Inflammatory macrophage (primary cell): ENCODE results near the gene ATP7B.
"Not testable (repeated sequence)": the region's sequence is repeated elsewhere in the genome, so short reads cannot be mapped to it uniquely, and the experiment has no call there.

Experiments used
- DNase-seq, 2 donors: peaks; one replicate each; pipeline ENCODE4 v3.0.0-alpha.2; 2020 to 2022

The ATP7B gene

DNA sequence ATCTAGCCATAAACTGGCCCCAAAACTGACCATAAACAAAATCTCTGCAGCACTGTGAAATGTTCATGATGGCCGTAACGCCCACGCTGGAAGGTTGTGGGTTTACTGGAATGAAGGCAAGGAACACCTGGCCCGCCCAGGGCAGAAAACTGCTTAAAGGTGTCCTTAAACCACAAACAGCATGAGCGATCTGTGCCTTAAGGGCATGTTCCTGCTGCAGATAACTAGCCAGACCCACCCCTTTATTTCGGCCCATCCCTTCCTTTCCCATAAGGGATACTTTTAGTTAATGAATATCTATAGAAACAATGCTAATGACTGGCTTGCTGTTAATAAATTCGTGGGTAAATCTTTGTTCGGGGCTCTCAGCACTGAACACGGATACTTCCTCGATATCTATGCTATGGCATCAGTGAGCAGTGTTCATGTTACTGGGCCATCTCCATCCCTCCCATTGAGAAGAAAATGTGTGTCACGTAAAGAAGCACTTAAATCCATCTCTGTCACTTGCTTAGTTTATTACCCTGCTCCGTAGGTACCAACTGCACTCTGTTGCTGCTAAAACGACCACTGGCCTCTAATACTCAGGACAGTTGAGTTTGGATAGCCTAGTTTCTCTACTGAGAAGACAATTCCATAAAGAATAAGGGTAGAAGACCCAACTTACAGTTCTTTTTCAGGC lies 5.3 kb downstream of the ATP7B start:
- DNase-seq = no peak

DNA sequence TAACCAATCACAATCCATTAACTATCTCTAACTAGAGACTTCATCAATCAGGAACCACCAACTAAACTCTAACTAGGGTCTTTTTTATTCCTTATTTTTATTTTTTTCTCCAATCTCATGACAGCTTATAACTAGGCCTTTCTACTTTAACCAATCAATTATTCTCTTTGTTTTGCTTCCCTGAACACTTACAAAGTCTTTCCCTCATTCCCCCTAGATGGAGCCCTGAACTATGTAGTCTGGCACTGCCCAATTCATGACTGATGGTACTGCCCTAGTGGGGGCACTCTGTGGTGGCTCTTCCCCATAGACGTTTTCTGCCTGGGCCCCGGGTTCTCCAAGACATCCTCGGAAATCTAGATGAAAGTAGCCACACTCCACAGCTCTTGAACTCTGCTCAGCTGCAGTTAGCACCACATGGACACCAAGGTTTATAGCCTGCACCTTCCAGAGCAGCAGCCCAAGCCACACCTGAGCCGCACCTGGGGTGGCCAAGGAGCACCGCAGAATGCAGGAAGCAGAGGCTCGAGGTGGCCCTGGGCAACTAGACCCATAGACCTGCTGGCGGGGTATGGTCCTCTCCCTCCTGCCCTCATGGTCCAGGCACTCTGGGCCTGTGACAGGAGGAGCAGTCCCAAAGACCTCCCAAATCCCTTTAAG lies 6.6 kb downstream of the ATP7B start:
- no peak for DNase-seq

GRCh38 chr13:52003541-52003940 lies 7.7 kb downstream of the ATP7B start:
- no peak for DNase-seq

DNA sequence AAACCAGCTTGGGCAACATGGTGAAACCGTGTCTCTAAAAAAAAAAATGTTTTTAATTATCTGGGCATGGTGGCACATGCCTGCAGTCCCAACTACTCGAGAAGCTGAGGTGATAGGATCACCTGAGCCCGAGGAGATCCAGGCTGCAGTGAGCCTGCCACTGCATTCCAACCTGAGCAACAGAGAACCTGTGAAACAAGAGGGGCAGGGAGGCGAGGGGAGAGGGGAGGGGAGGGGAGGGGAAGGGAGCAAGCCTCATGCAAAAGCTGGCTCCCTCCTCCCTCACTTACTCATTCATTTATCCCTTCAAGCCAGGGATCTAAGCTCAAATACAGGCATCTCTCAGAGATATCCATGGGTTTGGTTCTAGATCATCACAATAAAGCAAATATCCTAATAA lies 8.9 kb downstream of the ATP7B start:
- DNase-seq = no peak

DNA sequence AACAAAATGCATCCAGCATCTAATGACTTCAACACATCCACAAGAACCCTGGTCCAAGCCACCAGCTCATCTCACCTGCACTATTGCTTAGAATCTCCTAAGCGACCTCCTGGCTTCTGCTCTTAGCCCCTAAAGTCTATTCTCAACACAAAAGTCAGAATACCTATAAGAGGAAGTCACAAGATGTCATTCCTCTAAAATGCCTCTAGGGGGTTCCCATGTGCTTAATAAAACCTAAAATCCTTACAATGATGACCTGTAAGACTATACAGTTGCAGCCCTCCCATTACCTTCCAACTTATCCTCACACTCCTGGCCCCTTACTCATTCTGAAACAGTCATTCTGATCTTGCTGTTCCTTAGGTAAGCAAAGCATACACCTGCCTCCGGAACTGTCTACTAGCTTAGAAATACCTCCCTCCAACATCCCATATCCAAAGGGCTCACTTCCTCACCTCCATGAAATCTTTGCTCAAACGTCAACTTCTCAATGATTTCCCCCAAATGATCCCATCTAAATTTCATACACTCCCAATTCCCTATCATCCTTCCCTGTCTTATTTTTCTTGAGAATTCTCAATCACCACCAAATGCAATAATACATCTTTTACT lies 10.0 kb downstream of the ATP7B start:
- peak; percentile 35 to 52 for DNase-seq

GRCh38 chr13:51999921-52000320 lies 11.3 kb downstream of the ATP7B start:
- DNase-seq = no peak

DNA sequence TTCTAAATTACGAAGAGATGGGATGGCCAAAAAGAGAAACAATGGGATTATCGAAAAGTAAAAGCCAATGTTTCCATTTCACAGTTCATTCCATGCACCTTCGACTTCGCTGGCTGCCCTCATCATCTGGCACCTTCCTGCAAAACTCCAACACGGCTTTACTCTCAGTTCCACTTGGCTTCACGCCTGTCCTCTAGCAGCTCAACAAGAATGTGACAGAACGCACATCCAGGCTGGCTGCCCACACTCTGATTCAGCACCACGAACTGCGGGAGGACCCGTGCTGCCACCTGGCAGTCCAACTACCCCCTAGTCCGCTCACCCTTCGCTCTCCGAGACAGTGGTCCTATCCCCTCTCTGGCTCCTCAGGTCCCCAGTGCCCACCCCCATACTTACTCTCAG lies 11.7 kb downstream of the ATP7B start:
- DNase-seq = no peak

DNA sequence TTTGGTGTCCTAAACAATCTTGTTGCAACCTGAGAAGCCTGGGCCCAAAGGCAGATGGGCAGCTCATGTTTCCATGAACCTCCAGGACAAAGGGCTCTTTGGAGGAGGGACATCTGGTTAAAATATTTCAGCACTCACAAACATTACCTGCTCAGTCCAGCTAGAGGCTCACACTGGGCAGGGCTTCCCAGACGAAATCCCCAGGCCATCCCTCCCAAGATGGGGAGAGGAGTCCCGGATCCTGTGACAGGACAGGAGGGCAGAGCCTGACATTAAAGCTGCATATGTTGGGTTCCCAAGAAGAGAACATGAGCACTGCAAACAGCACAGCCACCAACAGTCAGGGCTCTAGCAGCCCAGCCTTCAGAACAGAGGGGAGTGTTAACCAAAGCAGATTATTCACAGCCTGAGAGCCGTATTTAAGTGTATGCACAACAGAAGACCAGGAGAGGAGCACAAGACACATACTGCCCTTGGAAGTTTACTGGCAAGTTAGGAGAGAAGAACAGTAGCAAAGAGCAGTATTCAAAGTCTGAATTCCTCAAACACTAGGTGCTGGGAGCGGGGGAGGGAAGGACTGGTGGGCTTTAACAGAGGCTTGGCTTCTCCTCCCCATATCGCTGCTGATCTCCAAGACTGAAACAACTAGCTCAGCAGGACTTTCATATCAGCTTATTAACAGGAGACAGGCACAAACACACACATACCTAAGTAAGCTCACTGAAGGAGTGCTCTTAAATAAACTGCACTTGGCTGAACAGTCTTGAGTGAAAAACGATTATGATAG lies 12.3 kb downstream of the ATP7B start:
- no peak for DNase-seq

DNA sequence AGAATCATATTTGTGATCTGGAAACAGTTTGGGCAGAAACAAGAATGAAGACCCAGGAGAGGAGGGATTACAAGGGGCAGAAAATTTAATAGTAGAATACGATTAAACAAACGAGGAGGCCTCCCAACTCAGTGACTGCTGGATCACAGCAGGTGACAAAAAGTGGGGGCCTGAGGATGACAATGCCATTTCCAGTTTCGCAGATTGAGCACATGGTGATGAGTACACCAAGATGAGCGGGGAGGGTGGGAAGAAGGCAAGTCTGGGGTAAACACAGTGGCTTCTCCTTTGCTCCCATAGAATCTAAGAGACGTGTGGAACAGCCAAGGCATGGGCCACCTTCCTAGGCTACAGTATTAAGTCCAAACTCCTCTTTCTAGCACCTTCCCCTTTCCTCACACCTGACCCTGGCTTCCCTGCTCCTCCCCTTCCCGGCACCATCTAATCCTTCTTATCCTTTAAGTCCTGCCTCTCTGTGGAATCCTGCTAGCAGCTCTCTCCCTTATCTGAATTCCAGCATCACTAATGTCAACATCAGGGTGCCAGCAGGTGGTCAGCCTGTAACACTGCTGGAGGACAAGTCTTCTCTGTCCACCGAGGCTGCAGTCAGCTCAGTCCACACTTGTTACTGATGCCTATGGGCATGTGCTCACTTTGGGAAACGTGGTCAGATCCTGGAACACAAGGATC lies 13.5 kb downstream of the ATP7B start:
- no peak for DNase-seq

- no peak for DNase-seq
Observed at GRCh38 chr13:51997186-51997585, 14.1 kb downstream of the ATP7B start.

DNA sequence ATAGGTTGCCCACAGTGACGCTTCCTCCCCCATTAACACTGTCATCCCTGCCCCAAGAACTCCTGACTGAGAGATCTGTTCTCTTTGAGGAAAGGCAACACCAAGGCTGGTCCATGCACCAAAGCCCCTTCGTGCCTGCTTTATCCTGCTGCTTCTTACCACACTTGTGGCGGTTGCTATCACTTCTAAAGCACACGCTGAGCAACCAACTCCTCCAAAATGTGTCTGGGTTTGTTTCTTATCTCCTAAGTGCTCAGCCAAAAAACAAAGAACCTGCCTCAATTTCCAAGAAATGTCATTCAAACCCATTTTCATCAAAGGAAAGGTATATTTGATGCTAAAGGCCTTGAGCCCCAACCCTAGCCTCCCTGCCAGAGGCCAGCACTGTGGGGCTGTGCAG lies 14.6 kb downstream of the ATP7B start:
- DNase-seq = no peak

GRCh38 chr13:51995677-51996551 lies 15.3 kb downstream of the ATP7B start:
- peak; percentile 8 to 14 for DNase-seq

DNA sequence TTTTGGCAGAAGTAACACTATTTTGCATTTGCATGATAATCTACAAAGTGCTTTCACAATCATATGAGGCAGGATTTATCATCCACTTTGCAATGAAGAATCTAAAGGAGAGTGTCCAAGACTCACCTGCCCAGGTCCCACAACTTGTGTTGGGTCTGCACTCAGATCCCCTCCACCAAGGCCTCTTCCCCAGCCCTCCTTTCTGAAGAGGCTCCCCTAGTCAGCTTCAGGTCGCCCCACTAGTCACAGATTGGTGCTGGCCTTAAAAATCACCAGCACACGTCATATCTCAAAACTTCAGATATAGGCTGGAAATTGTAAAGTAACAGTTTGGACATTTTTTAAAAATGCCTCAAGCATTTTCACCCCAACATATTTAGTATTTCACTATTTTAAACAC lies 17.5 kb downstream of the ATP7B start:
- DNase-seq = no peak

DNA sequence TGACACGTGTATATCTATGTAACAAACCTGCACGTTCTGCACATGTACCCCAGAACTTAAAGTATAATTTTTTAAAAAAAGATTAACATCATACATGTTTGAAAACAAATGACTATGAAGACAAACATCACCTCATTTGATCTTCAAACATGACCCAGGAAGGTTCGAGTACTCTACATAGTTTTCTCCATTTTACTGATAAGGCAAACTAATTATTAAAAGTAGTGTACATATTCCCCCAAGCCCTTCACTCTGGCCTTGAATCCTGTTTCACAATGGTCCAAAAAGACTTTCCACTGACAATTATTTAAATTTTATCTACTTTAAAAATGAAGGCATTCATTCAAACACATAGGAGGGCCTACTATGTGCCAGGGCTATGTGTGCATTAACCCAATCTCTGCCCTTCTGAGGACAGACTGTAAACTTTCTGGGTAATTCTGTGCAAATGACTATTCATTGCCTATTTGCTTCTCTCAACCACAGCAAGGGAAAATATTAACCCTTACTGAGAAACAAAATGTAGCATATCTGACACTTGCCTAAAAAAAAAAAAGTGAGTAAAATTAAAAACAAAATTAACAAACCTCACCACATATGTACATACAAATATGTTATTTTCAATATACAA lies 22.1 kb downstream of the ATP7B start:
- no peak for DNase-seq

- not testable (repeated sequence) for DNase-seq
Observed at GRCh38 chr13:51984904-51985303, 26.3 kb downstream of the ATP7B start.

GRCh38 chr13:51983292-51983691 lies 28.0 kb downstream of the ATP7B start:
- not testable (repeated sequence) for DNase-seq

- no peak for DNase-seq
Observed at GRCh38 chr13:51981355-51981754, 29.9 kb downstream of the ATP7B start.

GRCh38 chr13:51980908-51981307 lies 30.3 kb downstream of the ATP7B start:
- DNase-seq = no peak

DNA sequence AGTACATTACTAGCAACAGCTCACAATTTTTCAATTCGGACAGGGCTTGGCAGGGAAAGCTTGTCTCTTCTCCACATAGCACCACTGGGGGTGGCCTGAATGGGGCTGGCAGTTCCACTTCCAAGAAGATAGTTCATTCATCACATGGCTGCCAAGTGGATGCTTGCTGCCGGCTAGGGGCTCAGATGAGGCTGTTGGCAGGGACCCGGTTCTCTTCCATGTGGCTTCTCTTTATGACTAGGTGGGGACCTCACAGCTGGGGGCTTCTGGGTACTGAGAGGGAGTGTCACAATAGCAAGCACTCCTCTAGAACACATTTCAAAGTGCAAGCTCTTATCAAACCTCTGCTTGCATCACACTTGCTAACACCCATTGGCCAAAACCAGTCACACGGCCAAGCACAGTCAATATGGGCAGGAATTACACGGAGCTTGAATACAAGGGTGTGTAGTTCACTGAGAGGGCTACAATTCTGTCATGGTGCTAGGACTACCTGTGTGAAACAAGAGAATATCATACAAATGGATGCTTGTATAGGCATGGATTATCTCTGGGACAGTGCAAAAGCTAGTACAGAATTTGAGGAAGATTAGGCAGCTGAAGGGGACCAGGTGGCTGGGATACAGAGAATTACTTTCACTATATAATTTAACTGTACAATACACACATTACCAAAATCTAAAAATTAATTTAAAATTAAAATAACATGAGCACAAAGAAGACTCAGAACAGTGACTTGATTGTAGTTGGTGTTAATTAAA lies 32.3 kb downstream of the ATP7B start:
- no peak for DNase-seq

DNA sequence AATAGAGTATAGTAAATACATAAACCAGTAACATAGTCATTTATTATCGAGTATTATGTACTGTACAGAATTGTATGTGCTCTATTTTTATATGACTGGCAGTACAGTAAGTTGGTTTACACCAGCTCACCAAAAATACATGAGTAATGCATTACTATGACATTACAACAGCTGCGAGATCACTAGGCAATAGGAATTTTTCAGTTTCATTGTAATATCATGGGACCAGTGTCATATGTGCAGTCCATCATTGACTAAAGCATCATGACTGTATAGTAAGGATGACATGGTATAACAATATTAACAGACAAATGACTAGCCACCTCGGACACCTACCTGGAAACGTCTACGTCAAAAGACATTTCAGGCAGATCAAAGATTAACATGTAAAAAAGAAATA lies 33.6 kb downstream of the ATP7B start:
- no peak for DNase-seq
